PC-3 (cell line): ENCODE results near the gene F2RL1. TPM values are rescaled to one million over a fixed set of nuclear protein-coding genes. Genes with fewer than 3 reads are reported as not detected.
A peak's percentile ranks its signal among the peaks of the same experiment; 100 is the strongest.

ENCODE experiments used
- ATAC-seq: fragments of 200-7000 bp; cut with Tn5 transposase; 2 replicates; pipeline ENCODE4 v1.9.1; 2020; ENCODE audit warnings: mild to moderate bottlenecking, moderate library complexity
- BruUV-seq: library from RNA; stranded (reverse); fragments of 400-500 nt; replicated peaks from 2 replicates; lab custom pipeline; 2021; lab: Mats Ljungman, UMichigan
- CTCF ChIA-PET: fragments of 300-600 bp; sonication (Branson Sonifier 250); formaldehyde crosslinking; loops from one replicate; lab custom pipeline; 2022; ENCODE audit warnings: antibody characterized with exemption; lab: Charles Lee
- POLR2A ChIA-PET: fragments of 300-600 bp; sonication (Branson Sonifier 250); formaldehyde crosslinking; loops from one replicate; lab custom pipeline; 2022; ENCODE audit warnings: antibody characterized with exemption; ENCODE audit not compliant: unreplicated experiment; lab: Charles Lee
- DNase-seq: peaks from one replicate; pipeline ENCODE4 v3.0.0-alpha.2; 2015
- H2AFZ ChIP-seq: fragments of 300-600 bp; sonication (generic); 2 replicates; pipeline ENCODE4 v1.6.0; 2016; ENCODE audit warnings: antibody characterized with exemption, low read length
- H3F3A ChIP-seq: fragments of 300-600 bp; sonication (generic); one replicate; pipeline ENCODE4 v1.6.0; 2017; ENCODE audit warnings: antibody characterized with exemption, low read length, control low read depth, mild to moderate bottlenecking; ENCODE audit not compliant: unreplicated experiment
- H3K27ac ChIP-seq: fragments of 300-600 bp; sonication (generic); 2 replicates; pipeline ENCODE4 v1.5.1; 2016; ENCODE audit warnings: mild to moderate bottlenecking, low read length
- H3K27me3 ChIP-seq: fragments of 300-600 bp; sonication (generic); 2 replicates; pipeline ENCODE4 v1.6.1; 2016; ENCODE audit warnings: low read length, mixed read lengths
- H3K36me3 ChIP-seq: fragments of 300-600 bp; sonication (generic); 2 replicates; pipeline ENCODE4 v1.6.1; 2016; ENCODE audit warnings: low read depth, mixed run types, low read length, mixed read lengths
- H3K4me1 ChIP-seq: fragments of 300-600 bp; sonication (generic); 2 replicates; pipeline ENCODE4 v1.5.1; 2016; ENCODE audit warnings: low read length; ENCODE audit not compliant: insufficient read depth
- H3K4me2 ChIP-seq: fragments of 300-600 bp; sonication (generic); 2 replicates; pipeline ENCODE4 v1.6.0; 2016; ENCODE audit warnings: low read length
- H3K4me3 ChIP-seq: fragments of 300-600 bp; sonication (generic); 2 replicates; pipeline ENCODE4 v1.5.1; 2016; ENCODE audit warnings: mild to moderate bottlenecking, low read length, mixed read lengths
- H3K79me2 ChIP-seq: fragments of 300-600 bp; sonication (generic); 2 replicates; pipeline ENCODE4 v1.6.1; 2017; ENCODE audit warnings: low read length, mixed read lengths
- H3K9ac ChIP-seq: fragments of 300-600 bp; sonication (generic); 2 replicates; pipeline ENCODE4 v1.6.0; 2016; ENCODE audit warnings: mild to moderate bottlenecking, low read length
- H3K9me2 ChIP-seq: fragments of 300-600 bp; sonication (generic); replicated peaks from 2 replicates; pipeline ENCODE4 v1.6.1; 2016; ENCODE audit warnings: mixed run types, low read length, mixed read lengths
- H3K9me3 ChIP-seq: fragments of 300-600 bp; sonication (generic); 2 replicates; pipeline ENCODE4 v1.6.1; 2016; ENCODE audit warnings: low read length, mixed read lengths
- H4K20me1 ChIP-seq: fragments of 300-600 bp; sonication (generic); 2 replicates; pipeline ENCODE4 v1.6.1; 2016; ENCODE audit warnings: low read length, mixed read lengths
- CTCF ChIP-seq: fragments of 300-600 bp; sonication (generic); conservative IDR thresholded peaks from 2 replicates; pipeline ENCODE4 v1.5.1; 2017; ENCODE audit warnings: antibody characterized with exemption, low read depth, mild to moderate bottlenecking, low read length
- EZH2 ChIP-seq: fragments of 300-600 bp; sonication (generic); IDR thresholded peaks from one replicate; pipeline ENCODE4 v1.6.1; 2017; ENCODE audit warnings: antibody characterized with exemption, mild to moderate bottlenecking, low read length; ENCODE audit not compliant: unreplicated experiment
- EZH2phosphoT487 ChIP-seq: fragments of 300-600 bp; sonication (generic); IDR thresholded peaks from 2 replicates; pipeline ENCODE4 v1.6.1; 2018; ENCODE audit warnings: mild to moderate bottlenecking, antibody characterized with exemption, low read length, borderline replicate concordance
- intact Hi-C: fragments of 100-400 bp; cut with micrococcal nuclease; formaldehyde crosslinking; loops from 2 replicates; pipeline ENCODE4 v1.9.0; 2023
- total RNA-seq: library from RNA; depleted of rRNA; stranded (reverse); fragments of >200 nt; gene quantifications from 2 replicates; pipeline ENCODE4 v1.2.3, GENCODE V29; 2014

F2RL1 gene
- total RNA-seq, 1 experiment from 2014 or later, result 167 TPM

GRCh38 chr5:76813982-76814562 is 4.8 kb upstream of the F2RL1 start:
- Histone ChIP-seq H3K9me3 (no peaks in the 10 kb centered on the region), H3K36me3 (no peaks in the 10 kb centered on the region), H3K4me2 (peak overlapping the region; percentile 64), H3K9me2 (no peaks in the 10 kb centered on the region), H3F3A (peaks cover 2% of the 10 kb centered on the region), H3K9ac (peak overlapping the region; percentile 81), H4K20me1 (0 out of 2 replicates have a peak, but pooled peaks cover under 1% of the 10 kb centered on the region), H3K27me3 (no peaks in the 10 kb centered on the region), H3K27ac (peak overlapping the region; percentile 99), H3K79me2 (peaks cover 5% of the 10 kb centered on the region), H2AFZ (no peak overlapping the region), H3K4me3 (no peak overlapping the region), H3K4me1 (peaks cover 47% of the 10 kb centered on the region)
- intact Hi-C loops, result loop anchor here (10.0 kb wide), 1 partner anchor 99 kb away; the partner anchor contains the start of gene F2R
- TF ChIP-seq EZH2phosphoT487, result no peak
- TF ChIP-seq CTCF, result no peak
- no peak for TF ChIP-seq EZH2
- DNase-seq, result peak; percentile 90
- ATAC-seq, result peak; percentile 64
- ChIA-PET CTCF (no interaction called here), POLR2A (no interaction called here)
- BruUV-seq, result TSS peak; percentile 30

GRCh38 chr5:76816110-76816831 is 2.6 kb upstream of the F2RL1 start:
- Histone ChIP-seq H3K9me3 (no peaks in the 10 kb centered on the region), H3K9ac (peak overlapping the region; percentile 81), H3K4me1 (peaks cover 49% of the 10 kb centered on the region), H3K9me2 (no peaks in the 10 kb centered on the region), H2AFZ (no peak overlapping the region), H3K36me3 (peaks cover 7% of the 10 kb centered on the region), H3K27me3 (no peaks in the 10 kb centered on the region), H3K4me2 (peak overlapping the region; percentile 63), H4K20me1 (peaks cover 21% of the 10 kb centered on the region), H3K79me2 (peaks cover 27% of the 10 kb centered on the region), H3F3A (peaks cover 2% of the 10 kb centered on the region), H3K4me3 (0 out of 2 replicates have a peak overlapping the region, but pooled peaks have one; percentile 21), H3K27ac (peak overlapping the region; percentile 99)
- no peak for ATAC-seq
- TF ChIP-seq EZH2 (no peak), CTCF (no peak), EZH2phosphoT487 (no peak)
- no TSS peak for BruUV-seq
- intact Hi-C loops, result loop anchor here (10.0 kb wide), 1 partner anchor 101 kb away; the partner anchor contains the start of gene F2R
- DNase-seq, result no peak
- ChIA-PET CTCF (interaction anchor here (0.6 kb wide), 1 partner anchor 25 kb away, joined by 3 read pairs; no protein-coding TSS in a partner anchor), POLR2A (no interaction called here)
